22Rv1 (cell line): ENCODE data around the gene ATRAID.

Experiments
- H3K27ac ChIP-seq: fragments of 450-650 bp; 2 replicates; pipeline ENCODE4 v1.5.1; 2017
- CTCF ChIP-seq: fragments of 450-650 bp; IDR thresholded peaks from 2 replicates; pipeline ENCODE4 v1.5.1; 2017; ENCODE audit warnings: mild to moderate bottlenecking
- ZFX ChIP-seq: fragments of 450-650 bp; IDR thresholded peaks from 2 replicates; pipeline ENCODE4 v1.6.1; 2017; ENCODE audit warnings: antibody characterized with exemption, borderline replicate concordance

Gene ATRAID

GRCh38 chr2:27237341-27237945 is 25.6 kb downstream of the ATRAID start:
- no peak for TF ChIP-seq ZFX
- TF ChIP-seq CTCF, result no peak
- H3K27ac ChIP-seq, result no peak overlapping the region

GRCh38 chr2:27238976-27239375 is 27.1 kb downstream of the ATRAID start:
- H3K27ac ChIP-seq, result no peak overlapping the region
- TF ChIP-seq CTCF (no peak), ZFX (no peak)

GRCh38 chr2:27240406-27240805 is 28.6 kb downstream of the ATRAID start:
- no peak overlapping the region for H3K27ac ChIP-seq
- TF ChIP-seq ZFX (no peak), CTCF (no peak)

GRCh38 chr2:27241761-27242613 is 30.1 kb downstream of the ATRAID start:
- H3K27ac ChIP-seq, result no peak overlapping the region
- no peak for TF ChIP-seq ZFX
- TF ChIP-seq CTCF, result no peak

GRCh38 chr2:27242614-27242951 is 30.7 kb downstream of the ATRAID start:
- TF ChIP-seq CTCF (no peak), ZFX (no peak)
- no peak overlapping the region for H3K27ac ChIP-seq

GRCh38 chr2:27243391-27244130 is 31.7 kb downstream of the ATRAID start:
- TF ChIP-seq ZFX, result no peak
- no peak for TF ChIP-seq CTCF
- no peak overlapping the region for H3K27ac ChIP-seq
